ENCODE data around the gene TIMM50. TPM values are rescaled to one million over a fixed set of nuclear protein-coding genes. Genes with fewer than 3 reads are reported as not detected.
A peak's percentile ranks its signal among the peaks of the same experiment; 100 is the strongest.

The TIMM50 gene
- total RNA-seq, 6 donors from 2014 or later: 47.8 to 80.9 (median 54.4) TPM

DNA sequence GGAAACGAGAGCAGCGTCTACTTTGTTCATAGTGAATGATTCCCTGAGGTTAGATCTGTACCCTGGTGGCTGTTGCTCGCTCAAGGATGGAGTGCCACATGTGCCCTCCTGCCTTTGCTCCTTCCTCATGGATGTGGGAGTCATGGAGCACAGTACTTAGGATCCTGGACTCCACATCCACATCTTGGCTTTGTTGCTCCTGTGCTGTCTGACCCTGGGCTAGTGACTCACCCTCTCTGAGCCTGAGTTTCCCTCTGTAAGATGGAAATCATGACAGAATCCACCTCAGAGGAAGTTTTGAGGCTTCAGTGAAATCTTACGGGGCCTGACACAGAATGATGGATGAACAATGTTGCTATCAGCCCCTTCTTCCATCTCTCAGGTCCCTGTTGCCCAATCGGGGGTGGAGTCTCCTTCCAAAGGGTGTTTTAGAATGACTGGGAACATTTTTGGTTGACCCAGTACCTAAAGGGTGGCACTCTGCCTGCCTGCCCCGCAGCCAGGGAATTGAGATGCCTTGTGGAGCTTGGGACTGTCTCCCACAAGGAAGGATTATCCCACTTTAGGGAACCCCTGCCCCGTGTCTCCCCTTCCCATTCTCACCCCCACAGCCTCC is 9.8 kb upstream of the TIMM50 start:
- no peak for TF ChIP-seq EP300 (IDR thresholded peaks at IDR 0.05)
- TF ChIP-seq POLR2A (IDR thresholded peaks at IDR 0.05): no peak
- no peak for TF ChIP-seq POLR2AphosphoS5 (IDR thresholded peaks at IDR 0.05)
- TF ChIP-seq, protein P1, sequence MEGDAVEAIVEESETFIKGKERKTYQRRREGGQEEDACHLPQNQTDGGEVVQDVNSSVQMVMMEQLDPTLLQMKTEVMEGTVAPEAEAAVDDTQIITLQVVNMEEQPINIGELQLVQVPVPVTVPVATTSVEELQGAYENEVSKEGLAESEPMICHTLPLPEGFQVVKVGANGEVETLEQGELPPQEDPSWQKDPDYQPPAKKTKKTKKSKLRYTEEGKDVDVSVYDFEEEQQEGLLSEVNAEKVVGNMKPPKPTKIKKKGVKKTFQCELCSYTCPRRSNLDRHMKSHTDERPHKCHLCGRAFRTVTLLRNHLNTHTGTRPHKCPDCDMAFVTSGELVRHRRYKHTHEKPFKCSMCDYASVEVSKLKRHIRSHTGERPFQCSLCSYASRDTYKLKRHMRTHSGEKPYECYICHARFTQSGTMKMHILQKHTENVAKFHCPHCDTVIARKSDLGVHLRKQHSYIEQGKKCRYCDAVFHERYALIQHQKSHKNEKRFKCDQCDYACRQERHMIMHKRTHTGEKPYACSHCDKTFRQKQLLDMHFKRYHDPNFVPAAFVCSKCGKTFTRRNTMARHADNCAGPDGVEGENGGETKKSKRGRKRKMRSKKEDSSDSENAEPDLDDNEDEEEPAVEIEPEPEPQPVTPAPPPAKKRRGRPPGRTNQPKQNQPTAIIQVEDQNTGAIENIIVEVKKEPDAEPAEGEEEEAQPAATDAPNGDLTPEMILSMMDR (IDR thresholded peaks at IDR 0.05): no peak
- Histone ChIP-seq H3K27me3 (no peaks in the 10 kb centered on the region), H3K4me1 (no peaks in the 10 kb centered on the region), H3K9me3 (no peaks in the 10 kb centered on the region), H3K36me3 (peaks cover 65 to 98% (median 96%) of the 10 kb centered on the region in 4 donors), H3K27ac (no peak overlapping the region), H3K4me3 (no peak overlapping the region)
- ATAC-seq (ENCODE audit: low FRiP score in 2 of 2) (no peak), DNase-seq (no peak)
- 89 to 93% methylated on average over 5 to 7 of the region's 7 CpGs for WGBS, 2 donors

DNA sequence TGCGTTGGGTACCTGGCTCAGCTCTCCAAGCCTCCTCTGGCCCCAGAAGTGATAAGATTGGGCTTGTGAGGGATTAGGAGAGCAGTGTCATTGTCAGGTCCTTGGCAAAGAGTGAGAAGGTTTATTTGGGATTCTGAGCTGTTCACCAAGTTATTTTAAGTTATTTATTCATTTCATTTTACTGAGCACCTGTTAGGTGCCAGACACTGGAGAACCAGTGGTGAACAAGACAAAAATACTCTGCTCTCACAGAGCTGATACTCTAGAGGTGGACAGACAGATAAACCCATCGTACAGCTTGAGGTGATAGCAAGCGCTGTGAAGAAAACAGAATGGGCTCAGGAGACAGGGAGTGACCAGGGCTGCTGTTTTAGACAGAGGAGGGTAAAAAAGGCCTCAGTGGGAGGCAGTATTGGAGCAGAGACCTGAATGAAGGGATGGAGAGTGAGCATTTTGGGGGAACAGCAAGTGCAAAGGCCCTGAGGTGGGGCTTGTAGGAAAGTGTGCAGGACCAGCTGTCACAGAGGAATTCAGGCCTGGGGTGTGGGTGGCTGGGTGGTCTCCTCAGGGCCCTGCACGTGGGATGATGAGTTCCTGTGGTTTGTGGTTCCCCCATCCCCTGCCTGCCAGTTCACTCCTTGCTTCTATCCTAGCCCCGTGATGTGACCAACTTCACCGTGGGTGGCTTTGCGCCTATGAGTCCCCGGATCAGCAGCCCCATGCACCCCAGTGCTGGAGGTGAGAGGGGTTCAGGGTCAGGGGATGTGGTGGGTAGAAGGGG is 8.7 kb upstream of the TIMM50 start:
- WGBS, 2 donors: 83 to 85% methylated on average over 4 to 8 of the region's 8 CpGs
- no peak overlapping the region for H3K27ac ChIP-seq
- no peak for DNase-seq
- no peaks in the 10 kb centered on the region for H3K27me3 ChIP-seq
- no peak for ATAC-seq (ENCODE audit: low FRiP score in 2 of 2)
- H3K4me1 ChIP-seq: no peaks in the 10 kb centered on the region
- H3K9me3 ChIP-seq: no peaks in the 10 kb centered on the region
- peaks cover 65 to 98% (median 92%) of the 10 kb centered on the region in 4 donors for H3K36me3 ChIP-seq
- TF ChIP-seq POLR2A (IDR thresholded peaks at IDR 0.05): no peak
- TF ChIP-seq, protein P1 (IDR thresholded peaks at IDR 0.05): no peak
- H3K4me3 ChIP-seq: no peak overlapping the region

DNA sequence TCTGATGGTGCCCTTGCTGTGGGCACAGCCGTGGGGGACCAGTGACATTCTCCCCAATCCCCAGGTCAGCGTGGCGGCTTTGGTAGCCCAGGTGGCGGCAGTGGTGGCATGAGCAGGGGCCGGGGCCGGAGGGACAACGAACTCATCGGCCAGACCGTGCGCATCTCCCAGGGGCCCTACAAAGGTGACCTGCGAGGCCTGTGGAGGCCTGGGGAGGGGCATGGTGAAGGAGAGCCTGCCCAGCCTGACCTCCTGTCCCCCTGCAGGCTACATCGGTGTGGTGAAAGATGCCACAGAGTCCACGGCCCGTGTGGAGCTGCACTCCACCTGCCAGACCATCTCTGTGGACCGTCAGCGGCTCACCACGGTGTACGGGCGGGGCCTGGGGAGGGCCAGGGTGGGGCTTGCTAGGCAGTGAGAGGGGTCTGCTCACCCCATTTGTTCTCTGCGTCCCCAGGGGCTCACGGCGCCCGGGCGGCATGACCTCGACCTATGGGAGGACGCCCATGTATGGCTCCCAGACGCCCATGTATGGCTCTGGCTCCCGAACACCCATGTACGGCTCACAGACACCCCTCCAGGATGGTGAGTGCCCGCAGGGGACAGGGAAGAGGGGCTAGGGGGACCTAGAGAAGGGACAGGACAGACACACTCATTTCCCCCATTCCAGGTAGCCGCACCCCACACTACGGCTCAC is 7.7 kb upstream of the TIMM50 start:
- Histone ChIP-seq H3K36me3 (peaks cover 60 to 89% (median 82%) of the 10 kb centered on the region in 4 donors), H3K27me3 (no peaks in the 10 kb centered on the region), H3K4me3 (no peak overlapping the region), H3K9me3 (no peaks in the 10 kb centered on the region), H3K27ac (no peak overlapping the region), H3K4me1 (no peaks in the 10 kb centered on the region)
- DNase-seq (no peak), ATAC-seq (ENCODE audit: low FRiP score in 2 of 2) (peak; percentile 4 to 5)
- WGBS, 2 donors: 88 to 90% methylated on average over 18 to 23 of the region's 32 CpGs
- TF ChIP-seq, protein P1 (IDR thresholded peaks at IDR 0.05): no peak
- TF ChIP-seq POLR2AphosphoS5 (IDR thresholded peaks at IDR 0.05) (no peak), EP300 (IDR thresholded peaks at IDR 0.05) (no peak), POLR2A (IDR thresholded peaks at IDR 0.05) (no peak)

DNA sequence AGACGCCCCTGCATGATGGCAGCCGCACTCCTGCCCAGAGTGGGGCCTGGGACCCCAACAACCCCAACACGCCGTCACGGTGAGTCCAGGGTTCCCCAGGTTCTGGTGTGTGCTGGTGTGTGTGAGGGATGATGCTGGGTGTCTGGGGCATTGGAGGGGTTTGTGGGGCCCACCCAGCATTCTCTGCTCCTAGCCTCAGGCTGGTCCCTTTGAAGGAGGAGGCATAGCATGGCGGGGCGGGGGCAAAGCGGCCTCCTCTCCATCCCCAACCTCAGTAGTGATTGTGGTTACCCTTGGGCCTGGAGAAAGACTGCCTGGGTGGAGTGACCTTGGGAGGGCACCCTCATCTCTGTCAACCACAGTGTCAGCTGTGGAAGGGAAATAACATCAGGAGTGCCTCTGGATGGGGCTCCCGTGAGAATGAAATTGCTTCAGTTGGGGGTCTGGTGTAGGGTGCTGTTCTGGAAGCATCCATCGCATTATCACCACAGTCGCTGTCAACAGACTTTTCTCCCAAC is 7.1 kb upstream of the TIMM50 start:
- Histone ChIP-seq H3K27me3 (no peaks in the 10 kb centered on the region), H3K4me3 (no peak overlapping the region), H3K9me3 (no peaks in the 10 kb centered on the region), H3K27ac (no peak overlapping the region), H3K4me1 (no peaks in the 10 kb centered on the region), H3K36me3 (peaks cover 57 to 83% (median 76%) of the 10 kb centered on the region in 4 donors)
- TF ChIP-seq POLR2A (IDR thresholded peaks at IDR 0.05) (no peak), EP300 (IDR thresholded peaks at IDR 0.05) (no peak), POLR2AphosphoS5 (IDR thresholded peaks at IDR 0.05) (no peak)
- TF ChIP-seq, protein P1 (IDR thresholded peaks at IDR 0.05): no peak
- ATAC-seq (ENCODE audit: low FRiP score in 2 of 2) (no peak), DNase-seq (no peak)
- WGBS, 2 donors: 92 to 100% methylated on average over 2 to 11 of the region's 11 CpGs
